GM12878 (cell line): ENCODE results near the gene ALDOB. TPM values are rescaled to one million over a fixed set of nuclear protein-coding genes. Genes with fewer than 3 reads are reported as not detected.

Source experiments
- ATAC-seq: fragments of 200-7000 bp; cut with Tn5 transposase; 3 replicates; pipeline ENCODE4 v1.9.1; 2020; ENCODE audit warnings: mild to moderate bottlenecking, moderate library complexity
- BruUV-seq: library from RNA; stranded (reverse); fragments of 400-500 nt; replicated peaks from 2 replicates; lab custom pipeline; 2021; lab: Mats Ljungman, UMichigan
- CTCF ChIA-PET: fragments of 300-600 bp; sonication (Branson Sonifier 250); formaldehyde crosslinking; extraction: SDS; loops from one replicate; lab custom pipeline; 2021; ENCODE audit warnings: inconsistent platforms; lab: Yijun Ruan, JAX
- POLR2A ChIA-PET: fragments of 350-600 bp; formaldehyde crosslinking; extraction: SDS; loops from one replicate; lab custom pipeline; 2021; ENCODE audit warnings: inconsistent platforms; lab: Charles Lee
- RAD21 ChIA-PET: fragments of 300-600 bp; sonication (Branson Sonifier 250); formaldehyde crosslinking; loops from one replicate; lab custom pipeline; 2023; ENCODE audit warnings: antibody characterized with exemption; ENCODE audit not compliant: unreplicated experiment; lab: Charles Lee
- SMC1A ChIA-PET: fragments of 300-600 bp; sonication (Branson Sonifier 250); formaldehyde crosslinking; loops from one replicate; lab custom pipeline; 2023; ENCODE audit not compliant: unreplicated experiment, uncharacterized antibody; lab: Charles Lee
- DNase-seq: peaks from one replicate; pipeline ENCODE4 v3.0.0-alpha.2; 2011; ENCODE audit warnings: low read depth, low spot score
- FAIRE-seq: peaks from 3 replicates; lab custom pipeline; 2011; peaks lifted over from hg19 to GRCh38; lab: Jason Lieb, UNC
- H2AFZ ChIP-seq: 2 replicates; pipeline ENCODE4 v1.6.0; 2011; ENCODE audit warnings: low read depth, low read length, control low read depth; ENCODE audit not compliant: control insufficient read depth
- H3K27ac ChIP-seq: 2 replicates; pipeline ENCODE4 v1.5.1; 2011; ENCODE audit warnings: control low read depth; ENCODE audit not compliant: control insufficient read depth, insufficient read depth
- H3K27me3 ChIP-seq, 2 experiments: replicated peaks in 1 of 2; 2 replicates each; pipeline versions ENCODE4 v1.6.0 to v1.6.1; 2011; ENCODE audit warnings: low read length in 1 of 2; ENCODE audit not compliant: control insufficient read depth in 2 of 2, insufficient read depth in 2 of 2
- H3K36me3 ChIP-seq, 2 experiments: 2 replicates each; pipeline ENCODE4 v1.5.1; 2011; ENCODE audit warnings: low read length in 1 of 2; ENCODE audit not compliant: control insufficient read depth in 2 of 2, insufficient read depth in 2 of 2
- H3K4me1 ChIP-seq: 2 replicates; pipeline ENCODE4 v1.6.1; 2011; ENCODE audit warnings: mild to moderate bottlenecking, low read length, moderate library complexity, mixed read lengths; ENCODE audit not compliant: control insufficient read depth, insufficient read depth
- H3K4me2 ChIP-seq: 2 replicates; pipeline ENCODE4 v1.6.0; 2011; ENCODE audit warnings: control low read depth; ENCODE audit not compliant: control insufficient read depth, insufficient read depth
- H3K4me3 ChIP-seq: fragments of 200-600 bp; sonication (generic); 2 replicates; pipeline ENCODE4 v1.5.1; 2016
- H3K79me2 ChIP-seq: 2 replicates; pipeline ENCODE4 v1.6.0; 2011; ENCODE audit warnings: low read length; ENCODE audit not compliant: control insufficient read depth, insufficient read depth
- H3K9ac ChIP-seq: 2 replicates; pipeline ENCODE4 v1.8.0; 2011; ENCODE audit warnings: low read length, control low read depth, mixed read lengths; ENCODE audit not compliant: control insufficient read depth, insufficient read depth
- H3K9me3 ChIP-seq: replicated peaks from 3 replicates; pipeline ENCODE4 v1.5.1; 2011; ENCODE audit warnings: mild to moderate bottlenecking, low read length; ENCODE audit not compliant: control insufficient read depth, insufficient read depth
- H4K20me1 ChIP-seq: 2 replicates; pipeline ENCODE4 v1.6.0; 2011; ENCODE audit not compliant: control insufficient read depth, insufficient read depth
- CHD2 ChIP-seq: IDR thresholded peaks from 2 replicates; pipeline ENCODE4 v1.6.1; 2011; ENCODE audit warnings: low read depth, low read length, improper control_type of control experiment, borderline replicate concordance
- MTA2 ChIP-seq: fragments of 450-650 bp; IDR thresholded peaks from 2 replicates; pipeline ENCODE4 v1.6.1; 2016; ENCODE audit warnings: low read depth, mild to moderate bottlenecking, moderate library complexity
- NBN ChIP-seq: fragments of 450-650 bp; IDR thresholded peaks from 2 replicates; pipeline ENCODE4 v1.6.1; 2016
- PRDM15 ChIP-seq: fragments of 450-650 bp; formaldehyde crosslinking; IDR thresholded peaks from 2 replicates; pipeline ENCODE4 v1.4.0; 2020; ENCODE audit warnings: mild to moderate bottlenecking, moderate library complexity
- SIX5 ChIP-seq: IDR thresholded peaks from 2 replicates; pipeline ENCODE4 v1.6.1; 2011; ENCODE audit warnings: mild to moderate bottlenecking, low read depth, low read length, moderate library complexity; ENCODE audit not compliant: severe bottlenecking
- SMAD1 ChIP-seq: fragments of 450-650 bp; IDR thresholded peaks from 2 replicates; pipeline ENCODE4 v1.6.1; 2018; ENCODE audit warnings: mild to moderate bottlenecking, low read depth; ENCODE audit not compliant: partially characterized antibody
- ZNF217 ChIP-seq: fragments of 450-650 bp; IDR thresholded peaks from 2 replicates; pipeline ENCODE4 v1.6.1; 2017; ENCODE audit warnings: antibody characterized with exemption, mild to moderate bottlenecking
- WGBS: methylation state at CpG from one replicate; pipeline ENCODE4 v1.1.6; 2016; ENCODE audit warnings: low lambda C conversion rate; ENCODE audit not compliant: insufficient replicate concordance, insufficient coverage; ENCODE audit errors: missing lambda C conversion rate; 5-methylcytosine and 5-hydroxymethylcytosine counted together
- in situ Hi-C: fragments of 300-500 bp; cut with MboI; formaldehyde crosslinking; loops from 9 replicates; pipeline ENCODE4 v1.14.3; 2018; ENCODE audit warnings: mixed read lengths
- intact Hi-C: fragments of 100-400 bp; cut with micrococcal nuclease; formaldehyde crosslinking; loops from one replicate; pipeline ENCODE4 v1.14.2; 2022; ENCODE audit not compliant: unreplicated experiment
- polyA plus RNA-seq, 11 experiments: library from polyadenylated mRNA; depleted of rRNA in 4 of 11; unstranded in 6 of 11; stranded (reverse) in 5 of 11; fragments of >200 nt; fragmentation: Nextera tagmentation in 4 of 11; fragmentation: Illumina TruSeq in 1 of 11; extraction: Ambion mirVana in 4 of 11; extraction: Trizol in 1 of 11; gene quantifications; 1 replicate in 1 of 11; 2 replicates in 10 of 11; pipeline versions ENCODE4 v1.2.1 to v1.2.3, GENCODE V29; 2011 to 2016; ENCODE audit warnings: inconsistent platforms in 2 of 11, missing spikeins in 2 of 11, low read depth in 1 of 11
- total RNA-seq, 4 experiments: library from RNA; depleted of rRNA in 3 of 4; stranded (reverse); fragments of >200 nt in 3 of 4; fragmentation: Illumina TruSeq in 1 of 4; extraction: Trizol in 1 of 4; gene quantifications; 2 replicates each; pipeline versions ENCODE4 v1.2.1 to v1.2.3, GENCODE V29; 2013 to 2021
- TF ChIP-seq, protein P1 (sequence below): fragments of 450-650 bp; IDR thresholded peaks from 2 replicates; pipeline ENCODE4 v1.6.1; 2017; ENCODE audit warnings: mild to moderate bottlenecking, moderate library complexity
- TF ChIP-seq, protein P2 (sequence below): fragments of 450-650 bp; formaldehyde crosslinking; IDR thresholded peaks from 2 replicates; pipeline ENCODE4 v1.5.0; 2022; ENCODE audit warnings: mild to moderate bottlenecking, missing genetic modification characterization

ALDOB gene
- total and polyA plus RNA-seq, 10 of the 15 experiments (the other 5 are each of a cell fraction or from before 2014, with no cell fraction given): 0.03 to 0.82 (median 0.04) TPM; not detected in 7

DNA sequence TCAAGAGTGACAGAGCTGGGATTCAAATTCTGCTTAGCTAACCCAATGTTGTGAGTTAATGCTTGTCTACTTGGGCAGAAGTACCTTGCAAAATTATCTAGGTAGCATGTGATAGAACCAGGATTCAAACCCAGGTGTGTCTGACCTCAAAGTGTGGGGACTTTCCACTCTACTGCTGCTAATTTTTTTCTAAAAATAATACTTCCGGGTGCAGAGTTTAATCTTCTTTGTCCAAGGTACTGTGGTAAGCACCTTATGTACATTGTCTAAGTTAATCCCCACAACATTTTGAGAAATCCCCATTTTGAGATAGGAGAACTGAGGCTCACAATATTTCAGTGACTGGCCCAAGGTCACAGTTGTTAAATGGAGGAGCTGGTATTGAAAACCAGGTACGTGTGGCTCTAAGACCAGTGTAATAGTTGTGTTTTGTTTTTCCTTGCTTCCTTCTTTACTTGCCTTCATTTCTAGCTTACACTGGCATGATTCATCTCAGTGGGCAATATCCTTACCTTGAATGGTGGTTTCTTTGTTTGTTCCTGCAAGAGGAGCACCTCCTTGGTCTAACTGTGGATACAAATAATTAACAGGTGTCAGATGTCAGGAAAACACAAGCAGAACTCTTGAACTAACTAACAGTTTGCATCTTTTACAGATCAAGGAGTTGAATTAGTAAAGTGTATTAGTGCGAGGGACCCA lies 7.5 kb downstream of the ALDOB start (continued):
- TF ChIP-seq MTA2 (peak; percentile 30; the same call in 1 of the 2 replicates), ZNF217 (0 out of 2 replicates have a peak, but pooled peaks have one; percentile 53), NBN (peak; percentile 52; the same call in 1 of the 2 replicates)
- TF ChIP-seq, protein P1, sequence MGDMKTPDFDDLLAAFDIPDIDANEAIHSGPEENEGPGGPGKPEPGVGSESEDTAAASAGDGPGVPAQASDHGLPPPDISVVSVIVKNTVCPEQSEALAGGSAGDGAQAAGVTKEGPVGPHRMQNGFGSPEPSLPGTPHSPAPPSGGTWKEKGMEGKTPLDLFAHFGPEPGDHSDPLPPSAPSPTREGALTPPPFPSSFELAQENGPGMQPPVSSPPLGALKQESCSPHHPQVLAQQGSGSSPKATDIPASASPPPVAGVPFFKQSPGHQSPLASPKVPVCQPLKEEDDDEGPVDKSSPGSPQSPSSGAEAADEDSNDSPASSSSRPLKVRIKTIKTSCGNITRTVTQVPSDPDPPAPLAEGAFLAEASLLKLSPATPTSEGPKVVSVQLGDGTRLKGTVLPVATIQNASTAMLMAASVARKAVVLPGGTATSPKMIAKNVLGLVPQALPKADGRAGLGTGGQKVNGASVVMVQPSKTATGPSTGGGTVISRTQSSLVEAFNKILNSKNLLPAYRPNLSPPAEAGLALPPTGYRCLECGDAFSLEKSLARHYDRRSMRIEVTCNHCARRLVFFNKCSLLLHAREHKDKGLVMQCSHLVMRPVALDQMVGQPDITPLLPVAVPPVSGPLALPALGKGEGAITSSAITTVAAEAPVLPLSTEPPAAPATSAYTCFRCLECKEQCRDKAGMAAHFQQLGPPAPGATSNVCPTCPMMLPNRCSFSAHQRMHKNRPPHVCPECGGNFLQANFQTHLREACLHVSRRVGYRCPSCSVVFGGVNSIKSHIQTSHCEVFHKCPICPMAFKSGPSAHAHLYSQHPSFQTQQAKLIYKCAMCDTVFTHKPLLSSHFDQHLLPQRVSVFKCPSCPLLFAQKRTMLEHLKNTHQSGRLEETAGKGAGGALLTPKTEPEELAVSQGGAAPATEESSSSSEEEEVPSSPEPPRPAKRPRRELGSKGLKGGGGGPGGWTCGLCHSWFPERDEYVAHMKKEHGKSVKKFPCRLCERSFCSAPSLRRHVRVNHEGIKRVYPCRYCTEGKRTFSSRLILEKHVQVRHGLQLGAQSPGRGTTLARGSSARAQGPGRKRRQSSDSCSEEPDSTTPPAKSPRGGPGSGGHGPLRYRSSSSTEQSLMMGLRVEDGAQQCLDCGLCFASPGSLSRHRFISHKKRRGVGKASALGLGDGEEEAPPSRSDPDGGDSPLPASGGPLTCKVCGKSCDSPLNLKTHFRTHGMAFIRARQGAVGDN: 0 out of 2 replicates have a peak, but pooled peaks have one; percentile 43

DNA sequence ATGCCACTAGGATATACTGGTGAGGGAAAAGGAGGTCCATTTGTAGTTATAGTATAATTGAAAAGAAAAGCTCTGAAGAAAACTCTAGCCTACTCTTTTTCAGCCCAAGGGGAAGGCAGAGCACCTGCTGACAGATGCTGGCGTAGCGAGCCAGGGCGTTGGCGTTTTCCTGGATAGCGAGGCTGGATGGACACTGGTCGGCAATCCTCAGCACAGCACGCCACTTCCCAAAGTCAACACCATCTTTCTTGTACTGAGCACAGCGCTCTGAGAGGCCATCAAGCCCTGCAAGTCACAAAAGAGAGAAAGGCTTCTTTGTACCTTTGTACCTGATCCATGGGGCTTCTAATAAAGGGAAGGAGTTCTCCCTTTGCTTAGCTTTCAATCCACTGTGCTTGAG lies 8.2 kb downstream of the ALDOB start:
- 85% methylated on average over 8 of the region's 8 CpGs for WGBS
- TF ChIP-seq SIX5 (no peak), PRDM15 (CRISPR knock-in tag) (no peak), SMAD1 (no peak), CHD2 (no peak)
- TF ChIP-seq, protein P2, sequence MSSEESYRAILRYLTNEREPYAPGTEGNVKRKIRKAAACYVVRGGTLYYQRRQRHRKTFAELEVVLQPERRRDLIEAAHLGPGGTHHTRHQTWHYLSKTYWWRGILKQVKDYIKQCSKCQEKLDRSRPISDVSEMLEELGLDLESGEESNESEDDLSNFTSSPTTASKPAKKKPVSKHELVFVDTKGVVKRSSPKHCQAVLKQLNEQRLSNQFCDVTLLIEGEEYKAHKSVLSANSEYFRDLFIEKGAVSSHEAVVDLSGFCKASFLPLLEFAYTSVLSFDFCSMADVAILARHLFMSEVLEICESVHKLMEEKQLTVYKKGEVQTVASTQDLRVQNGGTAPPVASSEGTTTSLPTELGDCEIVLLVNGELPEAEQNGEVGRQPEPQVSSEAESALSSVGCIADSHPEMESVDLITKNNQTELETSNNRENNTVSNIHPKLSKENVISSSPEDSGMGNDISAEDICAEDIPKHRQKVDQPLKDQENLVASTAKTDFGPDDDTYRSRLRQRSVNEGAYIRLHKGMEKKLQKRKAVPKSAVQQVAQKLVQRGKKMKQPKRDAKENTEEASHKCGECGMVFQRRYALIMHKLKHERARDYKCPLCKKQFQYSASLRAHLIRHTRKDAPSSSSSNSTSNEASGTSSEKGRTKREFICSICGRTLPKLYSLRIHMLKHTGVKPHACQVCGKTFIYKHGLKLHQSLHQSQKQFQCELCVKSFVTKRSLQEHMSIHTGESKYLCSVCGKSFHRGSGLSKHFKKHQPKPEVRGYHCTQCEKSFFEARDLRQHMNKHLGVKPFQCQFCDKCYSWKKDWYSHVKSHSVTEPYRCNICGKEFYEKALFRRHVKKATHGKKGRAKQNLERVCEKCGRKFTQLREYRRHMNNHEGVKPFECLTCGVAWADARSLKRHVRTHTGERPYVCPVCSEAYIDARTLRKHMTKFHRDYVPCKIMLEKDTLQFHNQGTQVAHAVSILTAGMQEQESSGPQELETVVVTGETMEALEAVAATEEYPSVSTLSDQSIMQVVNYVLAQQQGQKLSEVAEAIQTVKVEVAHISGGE (CRISPR knock-in tag): no peak

More for the DNA sequence above, 8.2 kb downstream of the ALDOB start:
- Histone ChIP-seq H3K79me2 (no peaks in the 10 kb centered on the region), H3K4me1 (peaks cover 5% of the 10 kb centered on the region; the same call in 1 of the 2 replicates), H3K4me2 (no peak overlapping the region), H3K36me3 (no peaks in the 10 kb centered on the region), H4K20me1 (no peaks in the 10 kb centered on the region), H3K27me3 (no peaks in the 10 kb centered on the region), H3K9ac (no peak overlapping the region), H3K4me3 (no peak overlapping the region), H3K9me3 (no peaks in the 10 kb centered on the region; the same call in 1 of the 3 replicates), H2AFZ (no peak overlapping the region), H3K27ac (peak overlapping the region; percentile 19; the same call in 1 of the 2 replicates)
- FAIRE-seq (no peak), ATAC-seq (no peak), DNase-seq (no peak)
- intact Hi-C loops (no loop called here), in situ Hi-C loops (no loop called here)
- ChIA-PET RAD21 (interaction anchor here (1.0 to 3.3 kb wide), 3 partner anchors 19 to 28 kb away, joined by 3 to 14 read pairs (median 6); partner anchors contain the start of genes MRPL50 and ZNF189), CTCF (interaction anchor here (1.0 to 2.5 kb wide), 8 partner anchors 8 to 81 kb away, joined by 3 to 9 read pairs (median 4); no protein-coding TSS in a partner anchor), SMC1A (interaction anchor here (1.1 to 2.2 kb wide), 6 partner anchors 10 to 29 kb away, joined by 3 to 9 read pairs (median 6); partner anchors contain the start of genes MRPL50 and ZNF189), POLR2A (interaction anchor here (1.0 to 2.4 kb wide), 3 partner anchors 17 to 28 kb away, joined by 3 to 16 read pairs (median 3); partner anchors contain the start of genes MRPL50 and ZNF189)
- BruUV-seq: no TSS peak
